IMR-90 (cell line): ENCODE data around the gene SEMA5A. TPM values are rescaled to one million over a fixed set of nuclear protein-coding genes. Genes with fewer than 3 reads are reported as not detected.

Source experiments
- ATAC-seq: fragments of 200-7000 bp; cut with Tn5 transposase; 2 replicates; pipeline ENCODE4 v1.9.1; 2020; ENCODE audit warnings: low read depth, mild to moderate bottlenecking, moderate library complexity
- BruUV-seq: library from RNA; stranded (reverse); fragments of 400-500 nt; replicated peaks from 2 replicates; lab custom pipeline; 2021; lab: Mats Ljungman, UMichigan
- CTCF ChIA-PET: fragments of 300-600 bp; formaldehyde crosslinking; extraction: SDS; loops from one replicate; lab custom pipeline; 2021; ENCODE audit warnings: antibody characterized with exemption; lab: Yijun Ruan, JAX
- POLR2A ChIA-PET: fragments of 300-600 bp; sonication (Branson Sonifier 250); formaldehyde crosslinking; loops from one replicate; lab custom pipeline; 2022; ENCODE audit warnings: antibody characterized with exemption; ENCODE audit not compliant: unreplicated experiment; lab: Charles Lee
- DNase-seq: peaks from one replicate; pipeline ENCODE4 v3.0.0; 2013
- H2AFZ ChIP-seq: replicated peaks from 2 replicates; pipeline ENCODE3; 2013; ENCODE audit warnings: low read length, mild to moderate bottlenecking; ENCODE audit not compliant: poor library complexity
- H2AK5ac ChIP-seq: 2 replicates; pipeline ENCODE4 v1.6.1; 2013; ENCODE audit warnings: low read depth, low read length, inconsistent platforms
- H2AK9ac ChIP-seq: replicated peaks from 2 replicates; pipeline ENCODE3; 2013; ENCODE audit warnings: mild to moderate bottlenecking, low read depth, low read length, moderate library complexity; ENCODE audit not compliant: poor library complexity
- H2BK120ac ChIP-seq: 2 replicates; pipeline ENCODE4 v1.6.1; 2013; ENCODE audit warnings: low read depth, low read length, inconsistent platforms
- H2BK15ac ChIP-seq: 3 replicates; pipeline ENCODE4 v1.6.1; 2013; ENCODE audit warnings: low read depth, low read length, inconsistent platforms
- H2BK20ac ChIP-seq: 2 replicates; pipeline ENCODE4 v1.6.1; 2013; ENCODE audit warnings: low read depth, mild to moderate bottlenecking, inconsistent platforms, low read length, moderate library complexity
- H2BK5ac ChIP-seq: 2 replicates; pipeline ENCODE4 v1.6.1; 2013; ENCODE audit warnings: mild to moderate bottlenecking, low read depth, low read length, inconsistent platforms; ENCODE audit not compliant: poor library complexity, severe bottlenecking
- H3K14ac ChIP-seq: replicated peaks from 2 replicates; pipeline ENCODE4 v1.6.1; 2013; ENCODE audit warnings: low read depth, low read length, inconsistent platforms
- H3K18ac ChIP-seq: 2 replicates; pipeline ENCODE4 v1.6.1; 2013; ENCODE audit warnings: low read depth, low read length, control low read depth
- H3K23ac ChIP-seq: 2 replicates; pipeline ENCODE4 v1.6.1; 2013; ENCODE audit warnings: low read depth, low read length, inconsistent platforms
- H3K27ac ChIP-seq: 2 replicates; pipeline ENCODE4 v1.5.1; 2013; ENCODE audit warnings: mild to moderate bottlenecking, control low read depth, low read length; ENCODE audit not compliant: insufficient read depth
- H3K27me3 ChIP-seq: 2 replicates; pipeline ENCODE4 v1.6.1; 2013; ENCODE audit warnings: low read length; ENCODE audit not compliant: control insufficient read depth, insufficient read depth
- H3K36me3 ChIP-seq: 2 replicates; pipeline ENCODE4 v1.6.1; 2013; ENCODE audit warnings: low read length, mixed read lengths; ENCODE audit not compliant: control insufficient read depth, insufficient read depth
- H3K4ac ChIP-seq: 2 replicates; pipeline ENCODE4 v1.6.1; 2013; ENCODE audit warnings: low read depth, low read length, inconsistent platforms
- H3K4me1 ChIP-seq: 2 replicates; pipeline ENCODE4 v1.6.1; 2013; ENCODE audit warnings: low read length, mixed read lengths; ENCODE audit not compliant: control insufficient read depth, insufficient read depth
- H3K4me2 ChIP-seq: 2 replicates; pipeline ENCODE4 v1.6.1; 2013; ENCODE audit warnings: low read depth, mild to moderate bottlenecking, control low read depth, low read length, moderate library complexity
- H3K4me3 ChIP-seq: 2 replicates; pipeline ENCODE4 v1.5.1; 2013; ENCODE audit warnings: low read depth, mild to moderate bottlenecking, control low read depth, low read length, moderate library complexity; ENCODE audit not compliant: insufficient read depth
- H3K56ac ChIP-seq: 2 replicates; pipeline ENCODE4 v1.6.1; 2013; ENCODE audit warnings: low read length, inconsistent platforms; ENCODE audit not compliant: insufficient read depth; ENCODE audit errors: extremely low read depth
- H3K79me1 ChIP-seq, 2 experiments: 2 replicates each; pipeline ENCODE4 v1.6.1; 2013; ENCODE audit warnings: low read length in 2 of 2, inconsistent platforms in 1 of 2, low read depth in 1 of 2
- H3K9ac ChIP-seq: 2 replicates; pipeline ENCODE4 v1.6.1; 2013; ENCODE audit warnings: low read depth, low read length, control low read depth
- H3K9me1 ChIP-seq: 2 replicates; pipeline ENCODE4 v1.6.1; 2013; ENCODE audit warnings: low read length, inconsistent platforms; ENCODE audit not compliant: insufficient read depth
- H3K9me3 ChIP-seq: 2 replicates; pipeline ENCODE4 v1.6.1; 2013; ENCODE audit warnings: low read length; ENCODE audit not compliant: control insufficient read depth, insufficient read depth
- H4K20me1 ChIP-seq: 2 replicates; pipeline ENCODE4 v1.6.1; 2013; ENCODE audit warnings: low read length, inconsistent platforms; ENCODE audit not compliant: insufficient read depth
- H4K5ac ChIP-seq: 2 replicates; pipeline ENCODE4 v1.6.1; 2013; ENCODE audit warnings: mild to moderate bottlenecking, low read depth, low read length, control low read depth
- H4K8ac ChIP-seq, 2 experiments: 2 replicates each; pipeline ENCODE4 v1.6.1; 2013; ENCODE audit warnings: low read depth in 2 of 2, low read length in 2 of 2, control low read depth in 1 of 2, inconsistent platforms in 1 of 2
- H4K91ac ChIP-seq: 2 replicates; pipeline ENCODE4 v1.6.1; 2013; ENCODE audit warnings: low read depth, low read length, inconsistent platforms; ENCODE audit not compliant: insufficient read depth
- NFE2L2 ChIP-seq: fragments of 150-350 bp; IDR thresholded peaks from 2 replicates; pipeline ENCODE4 v1.6.1; 2016; ENCODE audit warnings: low read depth, mild to moderate bottlenecking, low read length
- RFX5 ChIP-seq: IDR thresholded peaks from 2 replicates; pipeline ENCODE4 v1.8.0; 2012; ENCODE audit warnings: low read depth, mild to moderate bottlenecking, low read length, moderate library complexity
- SMC3 ChIP-seq: fragments of 150-350 bp; IDR thresholded peaks from 2 replicates; pipeline ENCODE4 v1.6.1; 2016; ENCODE audit warnings: low read depth, mild to moderate bottlenecking, antibody characterized with exemption, low read length, moderate library complexity
- WGBS, 2 experiments: methylation state at CpG; one replicate each; pipeline versions ENCODE4 v1.1.5 to v1.1.7; 2013; ENCODE audit warnings: missing lambda C conversion rate in 2 of 2; ENCODE audit not compliant: insufficient read length in 1 of 2; ENCODE audit errors: extremely low coverage in 2 of 2; 5-methylcytosine and 5-hydroxymethylcytosine counted together
- dilution Hi-C: fragments of 300-500 bp; cut with HindIII; formaldehyde crosslinking; loops from one replicate; pipeline ENCODE4 v1.14.3; 2018; ENCODE audit warnings: low sequenced_read_pairs; ENCODE audit not compliant: unreplicated experiment
- in situ Hi-C: fragments of 300-500 bp; cut with MboI; formaldehyde crosslinking; loops from 3 replicates; pipeline ENCODE4 v1.14.3; 2019; ENCODE audit warnings: low sequenced_read_pairs, inconsistent platforms, mixed read lengths
- intact Hi-C: fragments of 100-400 bp; cut with micrococcal nuclease; formaldehyde crosslinking; loops from 2 replicates; pipeline ENCODE4 v1.10.0; 2022
- polyA plus RNA-seq, 3 experiments: library from polyadenylated mRNA; depleted of rRNA; stranded (reverse); fragments of >200 nt; gene quantifications; 2 replicates each; pipeline ENCODE4 v1.2.3, GENCODE V29; 2012; ENCODE audit warnings: low replicate concordance in 1 of 3
- total RNA-seq: library from RNA; depleted of rRNA; stranded (reverse); fragments of >200 nt; gene quantifications from 2 replicates; pipeline ENCODE4 v1.2.3, GENCODE V29; 2012

Gene SEMA5A
- total and polyA plus RNA-seq, 2 of the 4 experiments (the other 2 are of a cell fraction) = 8.2 to 9.9 TPM

GRCh38 chr5:9480499-9480898 is 65.4 kb downstream of the SEMA5A start:
- no CpG with 5 or more reads among the region's 3 CpGs for WGBS, 2 experiments
- H2BK15ac ChIP-seq = no peak overlapping the region
- intact Hi-C loops = no loop called here
- no peak overlapping the region for H3K14ac ChIP-seq
- no peak overlapping the region for H3K56ac ChIP-seq
- no peak overlapping the region for H4K5ac ChIP-seq
- no peaks in the 10 kb centered on the region for H3K27me3 ChIP-seq
- ATAC-seq (no peak), DNase-seq (no peak)
- peak overlapping the region in 1 of 2 experiments; percentile 20; a peak in 1 of 4 replicates for H4K8ac ChIP-seq
- H3K4me1 ChIP-seq = peaks cover 12% of the 10 kb centered on the region
- H2BK20ac ChIP-seq = peak overlapping the region; percentile 24; the same call in 1 of the 2 replicates
- H3K9me3 ChIP-seq = peaks cover 10% of the 10 kb centered on the region
- H3K27ac ChIP-seq = no peak overlapping the region
- BruUV-seq = no TSS peak
- H3K9ac ChIP-seq = no peak overlapping the region
- no peaks in the 10 kb centered on the region for H4K20me1 ChIP-seq
- no peak overlapping the region for H2AK9ac ChIP-seq
- in situ Hi-C loops = no loop called here
- dilution Hi-C loops = no loop called here
- H2BK120ac ChIP-seq = no peak overlapping the region
- H3K23ac ChIP-seq = peak overlapping the region; percentile 54; the same call in 1 of the 2 replicates
- no peak overlapping the region for H3K4me3 ChIP-seq
- no peak overlapping the region for H2AFZ ChIP-seq
- CTCF ChIA-PET = no interaction called here
- no peak overlapping the region for H2BK5ac ChIP-seq
- H3K9me1 ChIP-seq = peaks cover 7% of the 10 kb centered on the region
- H3K18ac ChIP-seq = no peak overlapping the region
- H4K91ac ChIP-seq = no peak overlapping the region
- peak overlapping the region; percentile 59; the same call in 1 of the 2 replicates for H2AK5ac ChIP-seq
- POLR2A ChIA-PET = no interaction called here
- H3K4ac ChIP-seq = peak overlapping the region; percentile 46; the same call in 1 of the 2 replicates
- H3K79me1 ChIP-seq = peaks cover 23 to 78% of the 10 kb centered on the region in 2 experiments
- H3K36me3 ChIP-seq = no peaks in the 10 kb centered on the region
- TF ChIP-seq RFX5 (no peak), NFE2L2 (no peak), SMC3 (no peak)
- no peak overlapping the region for H3K4me2 ChIP-seq
